H9 (cell line): ENCODE data around the gene PRDX3. TPM values are rescaled to one million over a fixed set of nuclear protein-coding genes. Genes with fewer than 3 reads are reported as not detected.
A peak's percentile ranks its signal among the peaks of the same experiment; 100 is the strongest.

Experiments used
- DNase-seq: peaks from one replicate; pipeline ENCODE4 v3.0.0-alpha.2; 2017
- H2AFZ ChIP-seq: one replicate; pipeline ENCODE4 v1.6.1; 2013; ENCODE audit warnings: mild to moderate bottlenecking, low read length, control low read depth, moderate library complexity
- H2AK5ac ChIP-seq: 2 replicates; pipeline ENCODE4 v1.6.1; 2013; ENCODE audit warnings: low read length, control low read depth, mixed read lengths; ENCODE audit not compliant: insufficient read length
- H2BK120ac ChIP-seq: one replicate; pipeline ENCODE4 v1.6.1; 2013; ENCODE audit warnings: low read depth, mild to moderate bottlenecking, low read length, control low read depth, inconsistent platforms; ENCODE audit not compliant: poor library complexity, severe bottlenecking
- H2BK12ac ChIP-seq: 2 replicates; pipeline ENCODE4 v1.6.1; 2013; ENCODE audit warnings: low read length, control low read depth, mixed read lengths, low read depth; ENCODE audit not compliant: insufficient read length
- H2BK15ac ChIP-seq: 2 replicates; pipeline ENCODE4 v1.6.1; 2013; ENCODE audit warnings: low read depth, low read length, control low read depth
- H2BK20ac ChIP-seq: one replicate; pipeline ENCODE4 v1.6.1; 2013; ENCODE audit warnings: low read depth, mild to moderate bottlenecking, low read length, control low read depth, inconsistent platforms; ENCODE audit not compliant: poor library complexity, severe bottlenecking
- H2BK5ac ChIP-seq: 2 replicates; pipeline ENCODE4 v1.6.1; 2013; ENCODE audit warnings: low read length, control low read depth, mixed read lengths; ENCODE audit not compliant: insufficient read length
- H3K14ac ChIP-seq: 2 replicates; pipeline ENCODE4 v1.6.1; 2013; ENCODE audit warnings: low read length, control low read depth; ENCODE audit not compliant: insufficient read depth
- H3K18ac ChIP-seq: 2 replicates; pipeline ENCODE4 v1.6.1; 2013; ENCODE audit warnings: low read depth, mild to moderate bottlenecking, mixed read lengths, low read length, control low read depth; ENCODE audit not compliant: insufficient read length
- H3K23ac ChIP-seq: 2 replicates; pipeline ENCODE4 v1.6.1; 2013; ENCODE audit warnings: low read length, control low read depth, mixed read lengths, low read depth; ENCODE audit not compliant: insufficient read length
- H3K23me2 ChIP-seq: 2 replicates; pipeline ENCODE4 v1.6.1; 2013; ENCODE audit warnings: low read depth, mild to moderate bottlenecking, mixed read lengths, low read length, control low read depth; ENCODE audit not compliant: insufficient read length, poor library complexity, severe bottlenecking
- H3K27ac ChIP-seq: 2 replicates; pipeline ENCODE4 v1.5.1; 2013; ENCODE audit warnings: low read length, control low read depth, mixed read lengths, low read depth; ENCODE audit not compliant: insufficient read length
- H3K27me3 ChIP-seq: 2 replicates; pipeline ENCODE4 v1.6.1; 2013; ENCODE audit warnings: low read length, control low read depth, inconsistent platforms; ENCODE audit not compliant: insufficient read depth
- H3K4ac ChIP-seq: 2 replicates; pipeline ENCODE4 v1.6.1; 2013; ENCODE audit warnings: low read depth, mild to moderate bottlenecking, control low read depth, inconsistent platforms, low read length, moderate library complexity
- H3K4me1 ChIP-seq: 2 replicates; pipeline ENCODE4 v1.6.1; 2013; ENCODE audit warnings: low read length, control low read depth, inconsistent platforms; ENCODE audit not compliant: insufficient read depth
- H3K4me2 ChIP-seq: 2 replicates; pipeline ENCODE4 v1.6.1; 2013; ENCODE audit warnings: low read length, control low read depth, mixed read lengths; ENCODE audit not compliant: insufficient read length, insufficient read depth
- H3K56ac ChIP-seq: 2 replicates; pipeline ENCODE4 v1.6.1; 2013; ENCODE audit warnings: low read depth, mild to moderate bottlenecking, mixed read lengths, low read length, control low read depth; ENCODE audit not compliant: insufficient read length
- H3K79me1 ChIP-seq: 2 replicates; pipeline ENCODE4 v1.6.1; 2013; ENCODE audit warnings: low read depth, mild to moderate bottlenecking, moderate library complexity, low read length, control low read depth, inconsistent platforms; ENCODE audit not compliant: insufficient read depth, poor library complexity, severe bottlenecking
- H3K79me2 ChIP-seq: 2 replicates; pipeline ENCODE4 v1.6.1; 2013; ENCODE audit warnings: low read length, control low read depth, inconsistent platforms; ENCODE audit not compliant: insufficient read depth
- H3K9ac ChIP-seq: 2 replicates; pipeline ENCODE4 v1.6.1; 2013; ENCODE audit warnings: low read length, control low read depth, mixed read lengths; ENCODE audit not compliant: insufficient read length; ENCODE audit errors: extremely low read depth
- H3K9me3 ChIP-seq: one replicate; pipeline ENCODE4 v1.6.1; 2013; ENCODE audit warnings: low read depth, low read length, inconsistent platforms; ENCODE audit not compliant: control insufficient read depth
- H3T11ph ChIP-seq: one replicate; pipeline ENCODE4 v1.6.1; 2013; ENCODE audit warnings: mild to moderate bottlenecking, low read length, control low read depth, inconsistent platforms
- H4K20me1 ChIP-seq: one replicate; pipeline ENCODE4 v1.6.1; 2013; ENCODE audit not compliant: control insufficient read depth, insufficient read length, insufficient read depth
- H4K5ac ChIP-seq: 2 replicates; pipeline ENCODE4 v1.6.1; 2013; ENCODE audit warnings: low read depth, mild to moderate bottlenecking, mixed read lengths, low read length, control low read depth; ENCODE audit not compliant: insufficient read length
- H4K8ac ChIP-seq: replicated peaks from 2 replicates; pipeline ENCODE4 v1.6.1; 2013; ENCODE audit warnings: low read length, control low read depth, mixed read lengths, low read depth; ENCODE audit not compliant: insufficient read length
- H4K91ac ChIP-seq: 2 replicates; pipeline ENCODE4 v1.6.1; 2013; ENCODE audit warnings: low read depth, mild to moderate bottlenecking, moderate library complexity, mixed read lengths, low read length, control low read depth; ENCODE audit not compliant: insufficient read length
- H3K27ac Mint-ChIP-seq, 3 experiments: 2 replicates in 2 of 3; 3 replicates in 1 of 3; pipeline ENCODE4 v1.8.0; 2020 to 2021; ENCODE audit warnings: mixed read lengths in 3 of 3, mild to moderate bottlenecking in 1 of 3, moderate library complexity in 1 of 3
- H3K27me3 Mint-ChIP-seq: 2 replicates; pipeline ENCODE4 v1.8.0; 2021; ENCODE audit warnings: low read depth, mild to moderate bottlenecking, moderate library complexity, mixed read lengths
- H3K36me3 Mint-ChIP-seq, 3 experiments: 2 replicates in 2 of 3; 3 replicates in 1 of 3; pipeline ENCODE4 v1.8.0; 2020 to 2021; ENCODE audit warnings: low read depth in 3 of 3, mixed read lengths in 3 of 3; ENCODE audit not compliant: insufficient read depth in 1 of 3
- H3K4me1 Mint-ChIP-seq, 2 experiments: 2 replicates each; pipeline ENCODE4 v1.8.0; 2020; ENCODE audit warnings: mixed read lengths in 2 of 2
- H3K4me3 Mint-ChIP-seq, 2 experiments: 2 replicates in 1 of 2; 3 replicates in 1 of 2; pipeline ENCODE4 v1.8.0; 2020 to 2021; ENCODE audit warnings: mild to moderate bottlenecking in 2 of 2, mixed read lengths in 2 of 2, moderate library complexity in 1 of 2
- H3K9me3 Mint-ChIP-seq, 2 experiments: 2 replicates in 1 of 2; 3 replicates in 1 of 2; pipeline ENCODE4 v1.8.0; 2020; ENCODE audit warnings: mild to moderate bottlenecking in 2 of 2, mixed read lengths in 2 of 2, moderate library complexity in 1 of 2
- CTCF ChIP-seq: fragments of 200-600 bp; sonication (generic); conservative IDR thresholded peaks from 3 replicates; pipeline ENCODE4 v1.8.0; 2021; ENCODE audit warnings: antibody characterized with exemption, mild to moderate bottlenecking
- WGBS: extraction: QIAGEN DNeasy Blood & Tissue Kit; methylation state at CpG from one replicate; pipeline ENCODE4 v1.1.7; 2013; ENCODE audit warnings: missing lambda C conversion rate, low lambda C conversion rate, mixed read lengths; ENCODE audit not compliant: insufficient read length; ENCODE audit errors: extremely low coverage; 5-methylcytosine and 5-hydroxymethylcytosine counted together
- total RNA-seq: library from RNA; stranded (reverse); gene quantifications from 2 replicates; pipeline ENCODE4 v1.2.1, GENCODE V29; 2021

Gene PRDX3
- total RNA-seq, 1 experiment from 2014 or later, result 181 TPM

GRCh38 chr10:119203006-119203405 is 24.4 kb upstream of the PRDX3 start:
- no peak for DNase-seq
- WGBS, result no CpG with 5 or more reads among the region's 4 CpGs
- H4K8ac ChIP-seq, result no peak overlapping the region
- no peak overlapping the region for H2AFZ ChIP-seq
- H3K9ac ChIP-seq, result no peak overlapping the region
- no peak overlapping the region for H3K18ac ChIP-seq
- no peaks in the 10 kb centered on the region for H4K20me1 ChIP-seq
- no peak overlapping the region for H2BK120ac ChIP-seq
- no peak overlapping the region for H3K4ac ChIP-seq
- no peak overlapping the region for H4K91ac ChIP-seq
- no peaks in the 10 kb centered on the region; a peak in 1 of 5 replicates for H3K9me3 Mint-ChIP-seq
- no peak overlapping the region for H3K27ac ChIP-seq
- no peak overlapping the region for H4K5ac ChIP-seq
- no peak overlapping the region for H3T11ph ChIP-seq
- H3K36me3 Mint-ChIP-seq, result no peaks in the 10 kb centered on the region; a peak in 1 of 7 replicates
- no peaks in the 10 kb centered on the region for H3K79me1 ChIP-seq
- H3K56ac ChIP-seq, result no peak overlapping the region
- H3K27me3 Mint-ChIP-seq, result peaks cover 12% of the 10 kb centered on the region
- H3K4me3 Mint-ChIP-seq, result no peak overlapping the region
- H2BK5ac ChIP-seq, result no peak overlapping the region
- H3K23me2 ChIP-seq, result peaks cover 4% of the 10 kb centered on the region
- peaks cover 22% of the 10 kb centered on the region in 2 experiments for H3K4me1 Mint-ChIP-seq
- H2BK20ac ChIP-seq, result no peak overlapping the region
- H3K27ac Mint-ChIP-seq, result peak overlapping the region in 2 of 3 experiments; percentile 32 to 83; a peak in 3 of 7 replicates
- H3K9me3 ChIP-seq, result no peaks in the 10 kb centered on the region
- peaks cover under 1% of the 10 kb centered on the region; the same call in 1 of the 2 replicates for H3K27me3 ChIP-seq
- no peak for TF ChIP-seq CTCF
- H3K4me2 ChIP-seq, result no peak overlapping the region
- H2AK5ac ChIP-seq, result no peak overlapping the region
- H3K14ac ChIP-seq, result no peak overlapping the region
- no peaks in the 10 kb centered on the region for H3K4me1 ChIP-seq
- H2BK15ac ChIP-seq, result no peak overlapping the region
- H2BK12ac ChIP-seq, result no peak overlapping the region
- no peak overlapping the region for H3K23ac ChIP-seq
- no peaks in the 10 kb centered on the region for H3K79me2 ChIP-seq
